ENCODE results near the gene BANK1.

Gene BANK1, protein sequence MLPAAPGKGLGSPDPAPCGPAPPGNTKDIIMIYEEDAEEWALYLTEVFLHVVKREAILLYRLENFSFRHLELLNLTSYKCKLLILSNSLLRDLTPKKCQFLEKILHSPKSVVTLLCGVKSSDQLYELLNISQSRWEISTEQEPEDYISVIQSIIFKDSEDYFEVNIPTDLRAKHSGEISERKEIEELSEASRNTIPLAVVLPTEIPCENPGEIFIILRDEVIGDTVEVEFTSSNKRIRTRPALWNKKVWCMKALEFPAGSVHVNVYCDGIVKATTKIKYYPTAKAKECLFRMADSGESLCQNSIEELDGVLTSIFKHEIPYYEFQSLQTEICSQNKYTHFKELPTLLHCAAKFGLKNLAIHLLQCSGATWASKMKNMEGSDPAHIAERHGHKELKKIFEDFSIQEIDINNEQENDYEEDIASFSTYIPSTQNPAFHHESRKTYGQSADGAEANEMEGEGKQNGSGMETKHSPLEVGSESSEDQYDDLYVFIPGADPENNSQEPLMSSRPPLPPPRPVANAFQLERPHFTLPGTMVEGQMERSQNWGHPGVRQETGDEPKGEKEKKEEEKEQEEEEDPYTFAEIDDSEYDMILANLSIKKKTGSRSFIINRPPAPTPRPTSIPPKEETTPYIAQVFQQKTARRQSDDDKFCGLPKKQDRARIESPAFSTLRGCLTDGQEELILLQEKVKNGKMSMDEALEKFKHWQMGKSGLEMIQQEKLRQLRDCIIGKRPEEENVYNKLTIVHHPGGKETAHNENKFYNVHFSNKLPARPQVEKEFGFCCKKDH

DNA sequence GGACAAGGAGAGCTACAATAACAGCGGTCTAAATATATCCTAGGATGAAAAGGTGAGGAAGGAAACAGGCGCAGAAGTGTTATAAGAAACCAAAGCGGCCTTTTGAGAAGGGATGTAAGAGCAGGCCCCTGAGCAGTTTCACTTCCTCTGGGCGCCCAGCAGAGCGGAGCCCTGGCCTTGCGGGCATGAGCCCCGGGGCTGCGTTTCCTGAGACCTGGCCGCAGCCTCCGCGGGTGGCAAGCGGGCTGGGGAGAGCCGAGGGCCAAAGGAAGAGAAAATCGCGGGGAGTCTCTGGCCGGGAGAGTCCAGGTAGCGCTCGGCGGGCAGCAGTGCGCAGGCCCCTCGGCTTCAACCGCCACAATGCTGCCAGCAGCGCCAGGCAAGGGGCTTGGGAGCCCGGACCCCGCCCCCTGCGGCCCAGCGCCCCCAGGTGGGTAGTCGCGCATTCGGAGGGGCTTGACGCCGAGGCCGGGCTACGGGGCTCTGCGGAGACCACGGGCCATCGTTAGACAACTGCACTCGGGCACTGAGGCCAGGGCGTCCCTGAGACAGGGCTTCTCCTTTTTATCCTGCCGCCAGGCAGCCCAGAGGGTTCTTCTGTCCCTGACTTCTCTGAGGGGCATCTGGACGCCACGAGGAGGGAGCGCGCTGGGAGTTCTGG lies at the start of gene BANK1:
Gene BANK1, plus strand, starts transcription at position 210 of the 661 bp plus-strand sequence. Its CDS starts 151 bp downstream, at position 361.
- peak in 1 of 2 donors; percentile 18 for DNase-seq (ENCODE audit: extremely low read depth in 1 of 2, low read depth in 1 of 2)

DNA sequence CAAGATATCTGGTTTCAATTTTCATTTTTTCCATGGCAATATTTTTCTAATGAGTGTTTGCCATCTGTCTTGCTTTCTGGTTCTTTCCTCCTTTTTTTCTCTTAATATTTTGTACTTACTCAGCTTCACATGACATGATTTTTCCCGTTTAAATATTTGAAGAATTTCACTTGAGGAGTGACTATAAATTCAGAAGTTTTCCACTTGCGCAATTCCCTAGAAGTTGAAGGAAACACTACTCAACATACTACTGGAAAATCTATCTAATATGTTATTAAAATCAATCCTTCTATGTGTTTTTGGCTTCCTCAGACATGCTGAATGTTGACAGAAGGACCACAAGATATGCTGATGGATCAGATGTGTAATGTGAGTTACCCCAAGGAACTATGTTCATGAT lies 36.8 kb upstream of the BANK1 start:
- DNase-seq (ENCODE audit: extremely low read depth in 1 of 2, low read depth in 1 of 2) = no peak

- DNase-seq (ENCODE audit: extremely low read depth in 1 of 2, low read depth in 1 of 2) = no peak
These were observed 34.3 kb upstream of the BANK1 start for GRCh38 chr4:101756181-101756580.

DNA sequence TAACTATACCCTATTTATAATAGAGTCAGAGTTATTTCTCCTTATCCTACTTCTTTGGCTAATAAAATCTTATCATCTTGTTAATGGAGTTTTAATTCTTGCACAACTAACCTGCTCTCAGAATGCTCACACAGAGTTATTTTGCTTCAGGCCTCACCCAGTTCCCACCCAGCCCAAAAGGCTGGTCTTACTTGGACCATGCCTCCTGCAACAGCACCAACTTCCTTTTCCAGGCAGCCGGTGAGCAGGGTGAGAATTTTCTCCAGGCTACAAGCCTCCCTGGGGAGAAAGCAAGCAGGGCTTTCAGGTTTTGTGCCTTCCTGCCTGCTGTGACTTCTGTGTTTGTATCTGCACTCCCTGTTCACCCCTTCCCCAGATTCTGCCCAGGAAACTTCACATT lies 29.1 kb upstream of the BANK1 start:
- no peak for DNase-seq (ENCODE audit: extremely low read depth in 1 of 2, low read depth in 1 of 2)

GRCh38 chr4:101762025-101762424 lies 28.5 kb upstream of the BANK1 start:
- no peak for DNase-seq (ENCODE audit: extremely low read depth in 1 of 2, low read depth in 1 of 2)

DNA sequence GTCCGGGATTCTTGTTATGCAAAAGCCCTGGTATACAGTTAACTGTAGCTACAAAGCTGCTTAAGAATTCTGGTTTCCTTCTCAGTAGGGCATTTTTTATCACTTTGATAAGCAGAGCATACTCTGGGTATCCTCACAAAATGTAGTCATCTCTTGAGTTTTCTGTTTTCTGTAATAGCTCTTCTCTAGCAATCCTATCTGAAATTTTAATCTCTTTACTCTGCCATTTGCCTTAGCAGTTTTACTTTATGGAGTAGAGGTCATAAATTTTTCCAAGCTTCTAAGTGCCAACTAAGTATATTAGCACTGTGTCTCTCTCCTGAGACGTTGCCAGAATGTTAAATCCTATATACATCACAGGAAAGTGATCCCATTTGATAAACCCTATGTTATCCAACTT lies 28.0 kb upstream of the BANK1 start:
- DNase-seq (ENCODE audit: extremely low read depth in 1 of 2, low read depth in 1 of 2) = no peak

DNA sequence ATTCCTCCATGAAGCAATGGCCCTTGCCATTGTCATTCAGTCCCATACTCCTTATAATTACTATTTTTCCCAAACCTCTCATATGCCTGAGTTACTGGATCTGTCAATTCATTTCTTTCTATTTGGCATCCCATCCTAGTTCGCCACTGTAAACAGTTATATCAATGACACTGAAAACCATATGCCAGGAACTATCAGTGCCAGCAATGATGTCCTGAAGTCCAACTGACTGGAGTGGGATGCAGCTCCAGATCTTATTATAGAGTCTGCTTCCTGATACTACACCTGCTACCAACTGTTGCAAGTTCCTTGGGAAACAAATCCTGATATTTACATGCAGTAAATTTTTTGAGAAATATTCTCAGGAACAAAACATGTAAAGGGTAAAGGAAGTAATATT lies 27.0 kb upstream of the BANK1 start:
- no peak for DNase-seq (ENCODE audit: extremely low read depth in 1 of 2, low read depth in 1 of 2)

DNA sequence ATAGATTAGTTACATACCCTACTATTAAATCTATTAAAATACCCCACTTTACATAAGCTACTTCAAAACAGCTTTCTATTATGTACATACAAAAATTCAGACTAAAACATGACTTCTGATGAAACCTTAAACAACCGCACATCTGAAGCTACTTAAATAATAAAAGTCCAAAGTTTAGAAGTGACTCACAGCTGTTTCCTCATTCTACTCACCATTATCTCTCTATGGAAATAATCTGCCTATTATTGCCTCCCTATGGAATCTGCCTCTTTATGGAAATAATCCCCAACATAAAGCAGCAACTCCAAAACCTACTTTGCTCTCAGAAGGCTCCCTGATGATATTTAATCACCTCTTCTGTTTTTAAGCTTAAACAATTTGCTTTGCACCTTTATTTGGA lies 15.7 kb upstream of the BANK1 start:
- DNase-seq (ENCODE audit: extremely low read depth in 1 of 2, low read depth in 1 of 2) = no peak

DNA sequence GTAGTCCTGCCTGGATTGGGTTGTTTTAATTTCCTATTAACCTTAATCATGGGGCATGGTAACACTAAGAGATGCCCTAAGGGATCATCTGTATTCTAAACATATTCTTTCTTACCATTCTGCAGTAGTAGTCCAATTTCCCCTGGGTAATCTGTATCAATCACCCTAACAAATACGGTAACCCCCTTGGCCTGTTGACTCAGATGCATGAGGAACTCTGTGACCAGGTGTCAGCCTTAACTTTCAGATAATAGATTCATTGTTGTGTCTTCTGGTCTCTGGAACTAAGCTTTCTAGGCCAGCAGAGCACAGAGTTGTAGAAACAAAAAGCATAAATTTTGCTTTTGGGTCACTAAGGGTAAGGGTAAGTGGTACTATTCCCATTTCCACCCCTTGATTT lies 13.1 kb upstream of the BANK1 start:
- no peak for DNase-seq (ENCODE audit: extremely low read depth in 1 of 2, low read depth in 1 of 2)

- DNase-seq (ENCODE audit: extremely low read depth in 1 of 2, low read depth in 1 of 2) = no peak
These were observed 10.2 kb upstream of the BANK1 start for GRCh38 chr4:101780284-101780683.

DNA sequence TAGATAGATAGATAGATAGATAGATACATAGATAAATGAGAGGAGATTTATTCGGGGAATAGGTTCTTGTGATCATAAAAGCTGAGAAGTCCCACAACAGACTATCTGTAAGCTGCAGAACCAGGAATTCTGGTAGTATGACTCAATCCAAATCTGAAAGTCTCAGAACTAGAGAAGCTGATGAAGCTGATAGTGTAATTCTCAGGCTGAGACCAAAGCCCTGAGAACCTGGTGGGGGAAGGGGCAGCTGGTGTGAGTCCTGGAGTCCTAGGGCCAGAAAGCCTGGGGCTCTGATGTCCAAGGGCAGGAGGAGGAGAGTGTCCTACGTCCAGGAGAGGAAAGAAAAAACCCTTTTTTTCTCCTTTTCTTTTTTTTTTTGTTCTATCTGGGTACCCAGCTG lies 8.0 kb upstream of the BANK1 start:
- DNase-seq (ENCODE audit: extremely low read depth in 1 of 2, low read depth in 1 of 2) = no peak

DNA sequence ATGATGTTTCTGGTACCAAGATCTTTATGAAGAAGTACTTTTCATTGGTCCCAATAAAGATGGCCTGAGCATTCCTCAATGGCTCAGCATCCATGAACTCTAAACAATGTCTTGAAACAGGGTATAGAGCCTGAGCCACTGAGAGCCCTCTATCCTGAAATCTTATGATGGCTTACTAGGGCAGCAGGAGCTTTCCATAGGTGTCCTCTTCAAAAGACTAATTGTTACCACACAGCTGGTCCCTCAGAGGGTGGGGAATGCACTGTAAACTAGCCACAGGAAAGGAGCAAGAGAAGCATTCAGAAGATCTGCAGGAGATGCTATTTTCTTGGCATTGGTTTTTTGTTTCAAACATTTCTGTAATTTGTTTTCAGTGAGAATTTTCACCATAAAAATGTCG lies 5.6 kb upstream of the BANK1 start:
- DNase-seq (ENCODE audit: extremely low read depth in 1 of 2, low read depth in 1 of 2) = no peak

GRCh38 chr4:101785486-101785885 lies 5.0 kb upstream of the BANK1 start:
- no peak for DNase-seq (ENCODE audit: extremely low read depth in 1 of 2, low read depth in 1 of 2)

GRCh38 chr4:101787701-101788316 lies 2.7 kb upstream of the BANK1 start:
- no peak for DNase-seq (ENCODE audit: extremely low read depth in 1 of 2, low read depth in 1 of 2)

DNA sequence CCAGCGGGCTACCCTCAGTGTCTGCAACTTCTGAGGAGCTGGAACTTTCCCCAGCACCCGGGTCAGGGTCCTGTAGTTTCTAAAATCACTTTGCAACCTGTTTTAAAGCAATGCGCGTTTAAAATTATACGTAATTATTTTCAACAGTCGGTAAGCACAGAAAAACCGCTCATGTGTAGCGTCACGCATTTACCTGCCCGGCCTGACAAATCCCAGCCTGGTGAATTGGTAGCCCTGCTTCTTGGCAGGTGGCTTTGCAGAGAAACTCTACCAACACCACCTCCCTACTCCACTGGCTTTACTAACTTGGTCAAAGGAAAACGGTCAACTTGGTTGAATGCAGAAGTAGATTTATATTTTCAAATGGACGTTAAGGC lies 640 bp downstream of the BANK1 start:
- DNase-seq (ENCODE audit: extremely low read depth in 1 of 2, low read depth in 1 of 2) = no peak

GRCh38 chr4:101792056-101792590 lies 1.6 kb downstream of the BANK1 start:
- DNase-seq (ENCODE audit: extremely low read depth in 1 of 2, low read depth in 1 of 2) = no peak

GRCh38 chr4:101793397-101793796 lies 2.9 kb downstream of the BANK1 start:
- no peak for DNase-seq (ENCODE audit: extremely low read depth in 1 of 2, low read depth in 1 of 2)

- no peak for DNase-seq (ENCODE audit: extremely low read depth in 1 of 2, low read depth in 1 of 2)
These were observed 4.3 kb downstream of the BANK1 start for GRCh38 chr4:101794806-101795205.

DNA sequence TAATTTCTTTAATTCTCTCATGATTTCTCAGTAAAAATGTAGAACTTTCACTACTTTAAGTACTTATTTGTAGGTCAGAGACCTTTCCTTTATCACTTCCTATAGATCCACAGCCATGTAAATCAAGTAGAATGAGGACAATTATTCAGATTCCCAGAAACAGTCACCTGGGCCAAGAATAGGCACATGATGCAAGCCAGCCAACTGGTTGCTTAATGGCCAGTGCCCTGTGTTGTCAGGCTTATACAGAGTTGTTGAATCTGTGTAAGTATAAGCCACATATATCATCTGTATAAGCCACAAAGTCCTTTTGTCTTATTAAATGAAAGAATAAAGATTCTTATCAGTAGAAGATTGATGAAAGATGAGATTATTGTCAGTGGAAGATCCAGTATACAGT lies 5.2 kb downstream of the BANK1 start:
- no peak for DNase-seq (ENCODE audit: extremely low read depth in 1 of 2, low read depth in 1 of 2)

- no peak for DNase-seq (ENCODE audit: extremely low read depth in 1 of 2, low read depth in 1 of 2)
These were observed 11.4 kb downstream of the BANK1 start for GRCh38 chr4:101801958-101802357.

DNA sequence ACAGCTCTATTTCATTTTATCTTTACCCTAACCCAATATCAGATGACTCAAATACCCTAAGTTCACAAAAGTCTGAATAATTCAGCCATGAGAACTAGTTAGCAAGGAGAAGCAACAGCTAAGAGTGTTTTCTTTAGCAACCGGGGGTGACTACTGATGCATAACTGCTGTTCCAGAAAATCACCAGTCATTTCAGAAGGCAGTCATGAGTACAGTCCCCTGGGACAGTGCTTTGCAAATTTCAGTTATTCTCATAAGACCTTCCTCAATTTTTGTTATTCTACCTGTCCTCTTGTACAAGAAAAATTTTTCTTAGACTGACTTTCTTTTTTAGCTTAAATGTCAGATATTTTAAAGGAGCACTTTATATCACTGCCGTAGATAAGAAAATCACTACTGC lies 16.4 kb downstream of the BANK1 start:
- DNase-seq (ENCODE audit: extremely low read depth in 1 of 2, low read depth in 1 of 2) = no peak
